IMR-90 (cell line): ENCODE results near the gene SLC34A3. TPM values are rescaled to one million over a fixed set of nuclear protein-coding genes. Genes with fewer than 3 reads are reported as not detected.

Experiments
- ATAC-seq: fragments of 200-7000 bp; cut with Tn5 transposase; 2 replicates; pipeline ENCODE4 v1.9.1; 2020; ENCODE audit warnings: low read depth, mild to moderate bottlenecking, moderate library complexity
- BruUV-seq: library from RNA; stranded (reverse); fragments of 400-500 nt; replicated peaks from 2 replicates; lab custom pipeline; 2021; lab: Mats Ljungman, UMichigan
- CTCF ChIA-PET: fragments of 300-600 bp; formaldehyde crosslinking; extraction: SDS; loops from one replicate; lab custom pipeline; 2021; ENCODE audit warnings: antibody characterized with exemption; lab: Yijun Ruan, JAX
- POLR2A ChIA-PET: fragments of 300-600 bp; sonication (Branson Sonifier 250); formaldehyde crosslinking; loops from one replicate; lab custom pipeline; 2022; ENCODE audit warnings: antibody characterized with exemption; ENCODE audit not compliant: unreplicated experiment; lab: Charles Lee
- DNase-seq: peaks from one replicate; pipeline ENCODE4 v3.0.0; 2013
- H2AFZ ChIP-seq: replicated peaks from 2 replicates; pipeline ENCODE3; 2013; ENCODE audit warnings: low read length, mild to moderate bottlenecking; ENCODE audit not compliant: poor library complexity
- H2AK5ac ChIP-seq: 2 replicates; pipeline ENCODE4 v1.6.1; 2013; ENCODE audit warnings: low read depth, low read length, inconsistent platforms
- H2AK9ac ChIP-seq: replicated peaks from 2 replicates; pipeline ENCODE3; 2013; ENCODE audit warnings: mild to moderate bottlenecking, low read depth, low read length, moderate library complexity; ENCODE audit not compliant: poor library complexity
- H2BK120ac ChIP-seq: 2 replicates; pipeline ENCODE4 v1.6.1; 2013; ENCODE audit warnings: low read depth, low read length, inconsistent platforms
- H2BK15ac ChIP-seq: 3 replicates; pipeline ENCODE4 v1.6.1; 2013; ENCODE audit warnings: low read depth, low read length, inconsistent platforms
- H2BK20ac ChIP-seq: 2 replicates; pipeline ENCODE4 v1.6.1; 2013; ENCODE audit warnings: low read depth, mild to moderate bottlenecking, inconsistent platforms, low read length, moderate library complexity
- H2BK5ac ChIP-seq: 2 replicates; pipeline ENCODE4 v1.6.1; 2013; ENCODE audit warnings: mild to moderate bottlenecking, low read depth, low read length, inconsistent platforms; ENCODE audit not compliant: poor library complexity, severe bottlenecking
- H3K14ac ChIP-seq: replicated peaks from 2 replicates; pipeline ENCODE4 v1.6.1; 2013; ENCODE audit warnings: low read depth, low read length, inconsistent platforms
- H3K18ac ChIP-seq: 2 replicates; pipeline ENCODE4 v1.6.1; 2013; ENCODE audit warnings: low read depth, low read length, control low read depth
- H3K23ac ChIP-seq: 2 replicates; pipeline ENCODE4 v1.6.1; 2013; ENCODE audit warnings: low read depth, low read length, inconsistent platforms
- H3K27ac ChIP-seq: 2 replicates; pipeline ENCODE4 v1.5.1; 2013; ENCODE audit warnings: mild to moderate bottlenecking, control low read depth, low read length; ENCODE audit not compliant: insufficient read depth
- H3K27me3 ChIP-seq: 2 replicates; pipeline ENCODE4 v1.6.1; 2013; ENCODE audit warnings: low read length; ENCODE audit not compliant: control insufficient read depth, insufficient read depth
- H3K36me3 ChIP-seq: 2 replicates; pipeline ENCODE4 v1.6.1; 2013; ENCODE audit warnings: low read length, mixed read lengths; ENCODE audit not compliant: control insufficient read depth, insufficient read depth
- H3K4ac ChIP-seq: 2 replicates; pipeline ENCODE4 v1.6.1; 2013; ENCODE audit warnings: low read depth, low read length, inconsistent platforms
- H3K4me1 ChIP-seq: 2 replicates; pipeline ENCODE4 v1.6.1; 2013; ENCODE audit warnings: low read length, mixed read lengths; ENCODE audit not compliant: control insufficient read depth, insufficient read depth
- H3K4me2 ChIP-seq: 2 replicates; pipeline ENCODE4 v1.6.1; 2013; ENCODE audit warnings: low read depth, mild to moderate bottlenecking, control low read depth, low read length, moderate library complexity
- H3K4me3 ChIP-seq: 2 replicates; pipeline ENCODE4 v1.5.1; 2013; ENCODE audit warnings: low read depth, mild to moderate bottlenecking, control low read depth, low read length, moderate library complexity; ENCODE audit not compliant: insufficient read depth
- H3K56ac ChIP-seq: 2 replicates; pipeline ENCODE4 v1.6.1; 2013; ENCODE audit warnings: low read length, inconsistent platforms; ENCODE audit not compliant: insufficient read depth; ENCODE audit errors: extremely low read depth
- H3K79me1 ChIP-seq, 2 experiments: 2 replicates each; pipeline ENCODE4 v1.6.1; 2013; ENCODE audit warnings: low read length in 2 of 2, inconsistent platforms in 1 of 2, low read depth in 1 of 2
- H3K9ac ChIP-seq: 2 replicates; pipeline ENCODE4 v1.6.1; 2013; ENCODE audit warnings: low read depth, low read length, control low read depth
- H3K9me1 ChIP-seq: 2 replicates; pipeline ENCODE4 v1.6.1; 2013; ENCODE audit warnings: low read length, inconsistent platforms; ENCODE audit not compliant: insufficient read depth
- H3K9me3 ChIP-seq: 2 replicates; pipeline ENCODE4 v1.6.1; 2013; ENCODE audit warnings: low read length; ENCODE audit not compliant: control insufficient read depth, insufficient read depth
- H4K20me1 ChIP-seq: 2 replicates; pipeline ENCODE4 v1.6.1; 2013; ENCODE audit warnings: low read length, inconsistent platforms; ENCODE audit not compliant: insufficient read depth
- H4K5ac ChIP-seq: 2 replicates; pipeline ENCODE4 v1.6.1; 2013; ENCODE audit warnings: mild to moderate bottlenecking, low read depth, low read length, control low read depth
- H4K8ac ChIP-seq, 2 experiments: 2 replicates each; pipeline ENCODE4 v1.6.1; 2013; ENCODE audit warnings: low read depth in 2 of 2, low read length in 2 of 2, control low read depth in 1 of 2, inconsistent platforms in 1 of 2
- H4K91ac ChIP-seq: 2 replicates; pipeline ENCODE4 v1.6.1; 2013; ENCODE audit warnings: low read depth, low read length, inconsistent platforms; ENCODE audit not compliant: insufficient read depth
- CEBPB ChIP-seq: IDR thresholded peaks from 2 replicates; pipeline ENCODE4 v1.6.1; 2012; ENCODE audit warnings: low read depth, low read length, improper control_type of control experiment
- CTCF ChIP-seq: conservative IDR thresholded peaks from 2 replicates; pipeline ENCODE4 v1.5.1; 2012; ENCODE audit warnings: mild to moderate bottlenecking, low read depth, low read length, improper control_type of control experiment
- ELK1 ChIP-seq: fragments of 150-350 bp; IDR thresholded peaks from 2 replicates; pipeline ENCODE4 v1.6.1; 2016; ENCODE audit warnings: low read depth, mild to moderate bottlenecking, low read length, moderate library complexity, borderline replicate concordance
- FOS ChIP-seq: fragments of 150-350 bp; IDR thresholded peaks from 2 replicates; pipeline ENCODE4 v1.6.1; 2016; ENCODE audit warnings: low read depth, low read length
- MAFK ChIP-seq: IDR thresholded peaks from 2 replicates; pipeline ENCODE4 v1.6.1; 2012; ENCODE audit warnings: low read depth, low read length, improper control_type of control experiment
- MXI1 ChIP-seq: IDR thresholded peaks from 2 replicates; pipeline ENCODE4 v1.6.1; 2012; ENCODE audit warnings: low read depth, mild to moderate bottlenecking, low read length, moderate library complexity, borderline replicate concordance
- NFE2L2 ChIP-seq: fragments of 150-350 bp; IDR thresholded peaks from 2 replicates; pipeline ENCODE4 v1.6.1; 2016; ENCODE audit warnings: low read depth, mild to moderate bottlenecking, low read length
- POLR2A ChIP-seq: IDR thresholded peaks from 2 replicates; pipeline ENCODE4 v1.6.1; 2012; ENCODE audit warnings: mild to moderate bottlenecking, low read depth, low read length
- RAD21 ChIP-seq: IDR thresholded peaks from 2 replicates; pipeline ENCODE4 v1.6.1; 2012; ENCODE audit warnings: low read length, improper control_type of control experiment
- RCOR1 ChIP-seq: IDR thresholded peaks from 2 replicates; pipeline ENCODE4 v1.6.1; 2012; ENCODE audit warnings: mild to moderate bottlenecking, low read length, improper control_type of control experiment; ENCODE audit not compliant: insufficient replicate concordance
- RFX5 ChIP-seq: IDR thresholded peaks from 2 replicates; pipeline ENCODE4 v1.8.0; 2012; ENCODE audit warnings: low read depth, mild to moderate bottlenecking, low read length, moderate library complexity
- USF2 ChIP-seq: fragments of 150-350 bp; IDR thresholded peaks from 2 replicates; pipeline ENCODE4 v1.6.1; 2017; ENCODE audit warnings: mild to moderate bottlenecking, antibody characterized with exemption, low read length, low read depth
- WGBS, 2 experiments: methylation state at CpG; one replicate each; pipeline versions ENCODE4 v1.1.5 to v1.1.7; 2013; ENCODE audit warnings: missing lambda C conversion rate in 2 of 2; ENCODE audit not compliant: insufficient read length in 1 of 2; ENCODE audit errors: extremely low coverage in 2 of 2; 5-methylcytosine and 5-hydroxymethylcytosine counted together
- dilution Hi-C: fragments of 300-500 bp; cut with HindIII; formaldehyde crosslinking; loops from one replicate; pipeline ENCODE4 v1.14.3; 2018; ENCODE audit warnings: low sequenced_read_pairs; ENCODE audit not compliant: unreplicated experiment
- in situ Hi-C: fragments of 300-500 bp; cut with MboI; formaldehyde crosslinking; loops from 3 replicates; pipeline ENCODE4 v1.14.3; 2019; ENCODE audit warnings: low sequenced_read_pairs, inconsistent platforms, mixed read lengths
- intact Hi-C: fragments of 100-400 bp; cut with micrococcal nuclease; formaldehyde crosslinking; loops from 2 replicates; pipeline ENCODE4 v1.10.0; 2022
- polyA plus RNA-seq, 3 experiments: library from polyadenylated mRNA; depleted of rRNA; stranded (reverse); fragments of >200 nt; gene quantifications; 2 replicates each; pipeline ENCODE4 v1.2.3, GENCODE V29; 2012; ENCODE audit warnings: low replicate concordance in 1 of 3
- total RNA-seq: library from RNA; depleted of rRNA; stranded (reverse); fragments of >200 nt; gene quantifications from 2 replicates; pipeline ENCODE4 v1.2.3, GENCODE V29; 2012

The SLC34A3 gene
- total and polyA plus RNA-seq, 2 of the 4 experiments (the other 2 are of a cell fraction) = not detected

GRCh38 chr9:137229903-137230704, 597 bp upstream of the SLC34A3 start:
- H3K27me3 ChIP-seq = peaks cover 1% of the 10 kb centered on the region; the same call in 1 of the 2 replicates
- WGBS, 2 experiments = 61% methylated on average over 10 of the region's 31 CpGs; no CpG with 5 or more reads in 1 of the 2 experiments
- H2AK9ac ChIP-seq = no peak overlapping the region
- POLR2A ChIA-PET = interaction anchor here (0.7 kb wide), 1 partner anchor 114 kb away, joined by 12 read pairs; no protein-coding TSS in a partner anchor
- H3K79me1 ChIP-seq = no peaks in the 10 kb centered on the region
- no peak overlapping the region for H3K23ac ChIP-seq
- BruUV-seq = no TSS peak
- H3K4me3 ChIP-seq = no peak overlapping the region
- no peak overlapping the region for H4K91ac ChIP-seq
- no peaks in the 10 kb centered on the region for H3K9me1 ChIP-seq
- H4K8ac ChIP-seq = no peak overlapping the region
- CTCF ChIA-PET = no interaction called here
- no peak overlapping the region for H3K4ac ChIP-seq
- H3K27ac ChIP-seq = no peak overlapping the region
- no peak overlapping the region for H2BK15ac ChIP-seq
- H3K36me3 ChIP-seq = no peaks in the 10 kb centered on the region
- H3K56ac ChIP-seq = no peak overlapping the region
- no peak overlapping the region for H3K4me2 ChIP-seq
- DNase-seq (no peak), ATAC-seq (no peak)
- no peaks in the 10 kb centered on the region for H3K9me3 ChIP-seq
- no peak overlapping the region for H3K14ac ChIP-seq
- intact Hi-C loops = no loop called here
- no peak overlapping the region for H2AFZ ChIP-seq
- H2BK20ac ChIP-seq = no peak overlapping the region
- in situ Hi-C loops = loop anchor here (5.0 kb wide), 1 partner anchor 108 kb away; no protein-coding TSS in a partner anchor
- H3K9ac ChIP-seq = no peak overlapping the region
- no peak overlapping the region for H2BK5ac ChIP-seq
- no peak overlapping the region for H2BK120ac ChIP-seq
- dilution Hi-C loops = no loop called here
- H3K18ac ChIP-seq = no peak overlapping the region
- H4K5ac ChIP-seq = no peak overlapping the region
- H2AK5ac ChIP-seq = no peak overlapping the region
- TF ChIP-seq FOS = no peak
- TF ChIP-seq RFX5 = no peak
- no peak for TF ChIP-seq RAD21
- no peak for TF ChIP-seq POLR2A
- TF ChIP-seq CTCF = no peak
- TF ChIP-seq ELK1 = no peak
- TF ChIP-seq RCOR1 = no peak
- TF ChIP-seq MAFK = no peak
- TF ChIP-seq USF2 = no peak
- no peak for TF ChIP-seq NFE2L2
- no peak for TF ChIP-seq MXI1
- no peak for TF ChIP-seq CEBPB
- peaks cover 2% of the 10 kb centered on the region; the same call in 1 of the 2 replicates for H3K4me1 ChIP-seq
- no peaks in the 10 kb centered on the region for H4K20me1 ChIP-seq
